K562 (cell line): ENCODE data around the gene UBE2D3.

Experiments used
- CHD4 ChIP-seq: fragments of 200-600 bp; sonication (generic); IDR thresholded peaks from 3 replicates; pipeline ENCODE4 v1.6.1; 2012; ENCODE audit warnings: low read depth, mild to moderate bottlenecking, mixed read lengths, low read length, inconsistent platforms; ENCODE audit not compliant: insufficient read depth, insufficient replicate concordance, poor library complexity, severe bottlenecking
- CTCF ChIP-seq, 3 experiments: IDR thresholded peaks in 2 of 3; conservative IDR thresholded peaks in 1 of 3; 2 replicates each; pipeline ENCODE4 v1.5.1; 2011 to 2012; ENCODE audit warnings: low read length in 3 of 3, mild to moderate bottlenecking in 3 of 3, control low read depth in 2 of 3, improper control_type of control experiment in 1 of 3, inconsistent platforms in 1 of 3, low read depth in 1 of 3, mixed read lengths in 1 of 3, moderate library complexity in 1 of 3; ENCODE audit not compliant: insufficient read depth in 2 of 3
- DNMT1 ChIP-seq: fragments of 450-650 bp; IDR thresholded peaks from 2 replicates; pipeline ENCODE4 v1.6.1; 2016; ENCODE audit warnings: antibody characterized with exemption, mild to moderate bottlenecking
- HNRNPUL1 ChIP-seq: fragments of 200-400 bp; formaldehyde crosslinking; IDR thresholded peaks from 2 replicates; pipeline ENCODE4 v1.6.1; 2017; ENCODE audit warnings: low read length
- JUND ChIP-seq, 2 experiments: IDR thresholded peaks; 2 replicates in 1 of 2; 3 replicates in 1 of 2; pipeline ENCODE4 v1.6.1; 2011; ENCODE audit warnings: borderline replicate concordance in 2 of 2, low read depth in 2 of 2, low read length in 2 of 2, improper control_type of control experiment in 1 of 2, missing biosample characterization in 1 of 2, missing genetic modification characterization in 1 of 2, missing genetic modification reagents in 1 of 2
- MAX ChIP-seq: sonication (generic); formaldehyde crosslinking; IDR thresholded peaks from 2 replicates; pipeline ENCODE4 v1.9.0; 2022; ENCODE audit warnings: mild to moderate bottlenecking, missing genetic modification reagents
- MBD2 ChIP-seq: sonication (generic); IDR thresholded peaks from 2 replicates; pipeline ENCODE4 v1.6.1; 2016; ENCODE audit warnings: low read depth, borderline replicate concordance
- POLR2A ChIP-seq: fragments of 450-650 bp; conservative IDR thresholded peaks from 2 replicates; pipeline ENCODE4 v1.6.1; 2016
- POLR2AphosphoS5 ChIP-seq: IDR thresholded peaks from 2 replicates; pipeline ENCODE4 v1.6.1; 2011; ENCODE audit warnings: mild to moderate bottlenecking, low read depth, low read length, moderate library complexity; ENCODE audit not compliant: control insufficient read depth, insufficient read depth
- RHOXF2B ChIP-seq: fragments of 250-450 bp; sonication (Bioruptor Pico); conservative IDR thresholded peaks from 2 replicates; pipeline ENCODE4 v1.5.1; 2021
- SRF ChIP-seq, 2 experiments: fragments of 250-450, 450-650 bp in 1 of 2; sonication (Bioruptor Pico) in 1 of 2; sonication (generic) in 1 of 2; formaldehyde crosslinking; IDR thresholded peaks; 2 replicates each; pipeline versions ENCODE4 v1.5.0 to v1.5.1; 2020 to 2022; ENCODE audit warnings: mild to moderate bottlenecking in 1 of 2, missing genetic modification reagents in 1 of 2
- TRIM24 ChIP-seq, 2 experiments: fragments of 450-650 bp; IDR thresholded peaks; 2 replicates each; pipeline ENCODE4 v1.6.1; 2016
- USF2 ChIP-seq: sonication (generic); formaldehyde crosslinking; IDR thresholded peaks from 2 replicates; pipeline ENCODE4 v1.5.0; 2020; ENCODE audit warnings: missing genetic modification reagents
- ZNF589 ChIP-seq: fragments of 200-800 bp; sonication (Bioruptor generic); IDR thresholded peaks from 2 replicates; pipeline ENCODE4 v1.6.1; 2016; ENCODE audit warnings: low read depth, missing genetic modification characterization, missing compliant biosample characterization

GRCh38 chr4:102778720-102779119, 48.6 kb downstream of the UBE2D3 start:
- TF ChIP-seq POLR2A = no peak
- TF ChIP-seq TRIM24 (IDR thresholded peaks at IDR 0.05) = no peak
- TF ChIP-seq CHD4 = no peak
- TF ChIP-seq MAX (CRISPR knock-in tag) = no peak
- no peak for TF ChIP-seq MBD2
- TF ChIP-seq CTCF (IDR thresholded peaks at IDR 0.05 in 2 of 3, conservative IDR thresholded peaks at IDR 0.05 in 1 of 3; ENCODE audit: insufficient read depth in 2 of 3, low read depth in 1 of 3, low read length in 3 of 3) = no peak
- TF ChIP-seq USF2 (CRISPR knock-in tag) = no peak
- no peak for TF ChIP-seq RHOXF2B (CRISPR knock-in tag)
- no peak for TF ChIP-seq POLR2AphosphoS5
- TF ChIP-seq HNRNPUL1 = no peak
- no peak for TF ChIP-seq JUND (IDR thresholded peaks at IDR 0.05; ENCODE audit: borderline replicate concordance, low read depth, low read length)
- no peak for TF ChIP-seq JUND (tag; IDR thresholded peaks at IDR 0.05; ENCODE audit: borderline replicate concordance, low read depth, low read length)
- TF ChIP-seq ZNF589 (CRISPR knock-in tag) = no peak
- no peak for TF ChIP-seq SRF (CRISPR knock-in tag; IDR thresholded peaks at IDR 0.05)
- TF ChIP-seq DNMT1 = no peak
